H1 (cell line): ENCODE results near the gene PLEKHM1. TPM values are rescaled to one million over a fixed set of nuclear protein-coding genes. Genes with fewer than 3 reads are reported as not detected.

Experiments used
- CTCF ChIA-PET: fragments of 300-600 bp; sonication (Branson Sonifier 250); formaldehyde crosslinking; loops from one replicate; lab custom pipeline; 2021; ENCODE audit not compliant: partially characterized antibody; lab: Charles Lee
- POLR2A ChIA-PET: fragments of 300-600 bp; sonication (Branson Sonifier 250); formaldehyde crosslinking; loops from one replicate; lab custom pipeline; 2021; ENCODE audit warnings: inconsistent platforms; ENCODE audit not compliant: partially characterized antibody; lab: Charles Lee
- DNase-seq, 2 experiments: peaks; one replicate each; pipeline versions ENCODE4 v3.0.0 to v3.0.0-alpha.2; 2010 to 2022; ENCODE audit warnings: low spot score in 2 of 2, low read depth in 1 of 2, mixed read lengths in 1 of 2
- FAIRE-seq: peaks from 2 replicates; lab custom pipeline; 2011; peaks lifted over from hg19 to GRCh38; lab: Jason Lieb, UNC
- H2AFZ ChIP-seq: 2 replicates; pipeline ENCODE4 v1.8.1; 2012; ENCODE audit warnings: low read length, inconsistent platforms
- H2AK5ac ChIP-seq: 2 replicates; pipeline ENCODE4 v1.6.1; 2013; ENCODE audit warnings: low read depth, low read length
- H2BK120ac ChIP-seq: replicated peaks from 2 replicates; pipeline ENCODE3; 2013; ENCODE audit warnings: low read depth, low read length, inconsistent platforms
- H2BK12ac ChIP-seq: 2 replicates; pipeline ENCODE4 v1.6.1; 2013; ENCODE audit warnings: low read depth, low read length
- H2BK15ac ChIP-seq: 2 replicates; pipeline ENCODE4 v1.6.1; 2013; ENCODE audit warnings: low read length
- H2BK20ac ChIP-seq: 2 replicates; pipeline ENCODE4 v1.6.1; 2013; ENCODE audit warnings: low read length
- H2BK5ac ChIP-seq: 2 replicates; pipeline ENCODE4 v1.6.1; 2013; ENCODE audit warnings: low read depth, low read length
- H3K14ac ChIP-seq: 2 replicates; pipeline ENCODE4 v1.6.1; 2013; ENCODE audit warnings: inconsistent platforms; ENCODE audit not compliant: insufficient read length
- H3K18ac ChIP-seq: 2 replicates; pipeline ENCODE4 v1.6.1; 2013; ENCODE audit warnings: low read length; ENCODE audit errors: extremely low read depth
- H3K23ac ChIP-seq: 2 replicates; pipeline ENCODE4 v1.6.1; 2013; ENCODE audit warnings: inconsistent platforms; ENCODE audit not compliant: insufficient read length
- H3K23me2 ChIP-seq: 2 replicates; pipeline ENCODE4 v1.6.1; 2013; ENCODE audit warnings: low read depth, low read length
- H3K27ac ChIP-seq: 2 replicates; pipeline ENCODE4 v1.6.1; 2011; ENCODE audit warnings: low read depth, low read length, inconsistent platforms
- H3K27me3 ChIP-seq, 4 experiments: replicated peaks in 1 of 4; 1 replicate in 1 of 4; 2 replicates in 3 of 4; pipeline versions ENCODE4 v1.6.1 to v1.8.1; 2011 to 2013; ENCODE audit warnings: low read length in 3 of 4, mild to moderate bottlenecking in 3 of 4, inconsistent platforms in 2 of 4, mixed read lengths in 2 of 4, moderate library complexity in 1 of 4; ENCODE audit not compliant: control insufficient read depth in 3 of 4, insufficient read depth in 3 of 4; ENCODE audit errors: extremely low read depth in 1 of 4
- H3K36me3 ChIP-seq, 4 experiments: 2 replicates each; pipeline versions ENCODE4 v1.6.1 to v1.8.1; 2011 to 2013; ENCODE audit warnings: mild to moderate bottlenecking in 4 of 4, low read length in 3 of 4, moderate library complexity in 2 of 4, control low read depth in 1 of 4, inconsistent platforms in 1 of 4; ENCODE audit not compliant: insufficient read depth in 4 of 4, control insufficient read depth in 2 of 4
- H3K4ac ChIP-seq: replicated peaks from 2 replicates; pipeline ENCODE3; 2013; ENCODE audit warnings: low read length, low read depth, mixed read lengths, inconsistent platforms; ENCODE audit not compliant: insufficient read length
- H3K4me1 ChIP-seq, 4 experiments: replicated peaks in 1 of 4; 1 replicate in 1 of 4; 2 replicates in 3 of 4; pipeline versions ENCODE4 v1.6.1 to v1.8.1; 2011 to 2013; ENCODE audit warnings: low read length in 3 of 4, inconsistent platforms in 2 of 4, mixed read lengths in 1 of 4; ENCODE audit not compliant: insufficient read depth in 4 of 4, control insufficient read depth in 3 of 4
- H3K4me2 ChIP-seq, 2 experiments: 2 replicates each; pipeline versions ENCODE4 v1.6.1 to v1.8.1; 2011 to 2013; ENCODE audit warnings: low read depth in 2 of 2, low read length in 2 of 2, control low read depth in 1 of 2, inconsistent platforms in 1 of 2, mild to moderate bottlenecking in 1 of 2; ENCODE audit not compliant: insufficient read depth in 1 of 2
- H3K4me3 ChIP-seq, 4 experiments: fragments of 200-600, 300-600 bp in 1 of 4; sonication (generic), shearing (Covaris generic), sonication (Bioruptor Twin) in 1 of 4; 2 replicates each; pipeline versions ENCODE4 v1.5.1 to v1.8.1; 2011 to 2016; ENCODE audit warnings: low read length in 4 of 4, low read depth in 3 of 4, control low read depth in 2 of 4, inconsistent platforms in 2 of 4, mild to moderate bottlenecking in 2 of 4, mixed read lengths in 1 of 4, moderate library complexity in 1 of 4; ENCODE audit not compliant: insufficient read depth in 2 of 4; ENCODE audit errors: extremely low read depth in 1 of 4
- H3K56ac ChIP-seq: replicated peaks from 2 replicates; pipeline ENCODE3; 2013; ENCODE audit warnings: low read depth, mild to moderate bottlenecking, mixed read lengths, low read length, inconsistent platforms; ENCODE audit not compliant: insufficient read length
- H3K79me1 ChIP-seq: 2 replicates; pipeline ENCODE4 v1.6.1; 2013; ENCODE audit warnings: low read depth, low read length, control low read depth
- H3K79me2 ChIP-seq, 2 experiments: 2 replicates each; pipeline versions ENCODE4 v1.6.1 to v1.8.1; 2012 to 2013; ENCODE audit warnings: low read length in 2 of 2, mild to moderate bottlenecking in 2 of 2, inconsistent platforms in 1 of 2; ENCODE audit not compliant: insufficient read depth in 2 of 2, control insufficient read depth in 1 of 2
- H3K9ac ChIP-seq, 4 experiments: replicated peaks in 1 of 4; 1 replicate in 1 of 4; 2 replicates in 3 of 4; pipeline versions ENCODE4 v1.6.1 to v1.8.1; 2011 to 2013; ENCODE audit warnings: low read depth in 3 of 4, low read length in 3 of 4, control low read depth in 2 of 4, mild to moderate bottlenecking in 2 of 4, moderate library complexity in 2 of 4, inconsistent platforms in 1 of 4; ENCODE audit errors: extremely low read depth in 1 of 4
- H3K9me3 ChIP-seq, 2 experiments: 2 replicates each; pipeline versions ENCODE4 v1.6.1 to v1.8.1; 2012 to 2013; ENCODE audit warnings: mild to moderate bottlenecking in 2 of 2, moderate library complexity in 2 of 2, control low read depth in 1 of 2, inconsistent platforms in 1 of 2, low read depth in 1 of 2, low read length in 1 of 2, mixed read lengths in 1 of 2; ENCODE audit not compliant: insufficient read depth in 2 of 2
- H4K20me1 ChIP-seq, 2 experiments: replicated peaks in 1 of 2; 2 replicates each; pipeline versions ENCODE3 to v1.8.1; 2011 to 2013; ENCODE audit warnings: inconsistent platforms in 2 of 2, low read length in 2 of 2, mild to moderate bottlenecking in 1 of 2; ENCODE audit not compliant: insufficient read depth in 2 of 2, control insufficient read depth in 1 of 2
- H4K5ac ChIP-seq: 2 replicates; pipeline ENCODE4 v1.6.1; 2013; ENCODE audit warnings: low read length, low read depth, mixed read lengths, inconsistent platforms; ENCODE audit not compliant: insufficient read length
- H4K8ac ChIP-seq: 2 replicates; pipeline ENCODE4 v1.8.0; 2013; ENCODE audit warnings: mild to moderate bottlenecking, moderate library complexity, low read length, inconsistent platforms; ENCODE audit not compliant: insufficient read depth; ENCODE audit errors: extremely low read depth
- H4K91ac ChIP-seq: replicated peaks from 2 replicates; pipeline ENCODE3; 2013; ENCODE audit warnings: low read length, mixed read lengths, inconsistent platforms; ENCODE audit not compliant: insufficient read length
- FOSL1 ChIP-seq: IDR thresholded peaks from 2 replicates; pipeline ENCODE4 v1.6.1; 2011; ENCODE audit warnings: mild to moderate bottlenecking, low read depth, low read length, moderate library complexity; ENCODE audit not compliant: insufficient read depth
- HDAC2 ChIP-seq, 2 experiments: fragments of 300-600 bp in 1 of 2; sonication (generic) in 1 of 2; IDR thresholded peaks; 2 replicates each; pipeline ENCODE4 v1.6.1; 2011 to 2012; ENCODE audit warnings: low read depth in 2 of 2, low read length in 2 of 2, mild to moderate bottlenecking in 2 of 2, moderate library complexity in 2 of 2, borderline replicate concordance in 1 of 2, inconsistent platforms in 1 of 2
- NANOG ChIP-seq: IDR thresholded peaks from 2 replicates; pipeline ENCODE4 v1.6.1; 2011; ENCODE audit warnings: low read length, low read depth, mild to moderate bottlenecking, inconsistent platforms; ENCODE audit not compliant: insufficient read depth, poor library complexity, severe bottlenecking
- POLR2AphosphoS5 ChIP-seq: IDR thresholded peaks from 2 replicates; pipeline ENCODE4 v1.6.1; 2011; ENCODE audit warnings: low read depth, low read length
- SIRT6 ChIP-seq: IDR thresholded peaks from one replicate; pipeline ENCODE4 v1.7.1; 2012; ENCODE audit warnings: low read length, inconsistent platforms
- SP4 ChIP-seq: IDR thresholded peaks from 2 replicates; pipeline ENCODE4 v1.6.1; 2012; ENCODE audit warnings: low read length, inconsistent platforms
- ZNF274 ChIP-seq: IDR thresholded peaks from 2 replicates; pipeline ENCODE4 v1.7.0; 2012; ENCODE audit warnings: low read length, borderline replicate concordance; ENCODE audit errors: extremely low read depth
- WGBS, 2 experiments: shearing (Covaris generic) in 1 of 2; methylation state at CpG; one replicate each; pipeline versions ENCODE4 v1.1.6 to v1.1.7; 2013 to 2015; ENCODE audit warnings: low lambda C conversion rate in 2 of 2, mixed read lengths in 2 of 2, inconsistent platforms in 1 of 2, low coverage in 1 of 2, missing lambda C conversion rate in 1 of 2; ENCODE audit not compliant: insufficient replicate concordance in 2 of 2, insufficient coverage in 1 of 2, insufficient read length in 1 of 2; ENCODE audit errors: extremely low coverage in 1 of 2, missing lambda C conversion rate in 1 of 2; 5-methylcytosine and 5-hydroxymethylcytosine counted together
- polyA plus RNA-seq, 7 experiments: library from polyadenylated mRNA; depleted of rRNA in 3 of 7; stranded (reverse) in 5 of 7; unstranded in 2 of 7; fragments of >200 nt in 5 of 7; fragments of 200-250 nt in 2 of 7; gene quantifications; 1 replicate in 5 of 7; 2 replicates in 1 of 7; 4 replicates in 1 of 7; pipeline versions ENCODE4 v1.2.1 to v1.2.3, GENCODE V29; 2011 to 2013; ENCODE audit warnings: missing spikeins in 2 of 7, mixed read lengths in 2 of 7
- total RNA-seq: library from RNA; stranded (reverse); fragmentation: NEBNext Ultra II Directional; extraction: Animal tissue kit (Norgen Biotek cat#: 25700); gene quantifications from 2 replicates; pipeline ENCODE4 v1.2.1, GENCODE V29; 2021

The PLEKHM1 gene
- total and polyA plus RNA-seq, 2 of the 8 experiments (the other 6 are each of a cell fraction or from before 2014, with no cell fraction given) = 7.6 to 17.9 TPM

- Histone ChIP-seq H3K4me2 (peak overlapping the region; percentile 51 to 57), H3K23ac (no peak overlapping the region), H2BK12ac (no peak overlapping the region), H2BK20ac (no peak overlapping the region), H2BK15ac (0 out of 2 replicates have a peak overlapping the region, but pooled peaks have one; percentile 61), H3K56ac (no peak overlapping the region), H2BK5ac (no peak overlapping the region; the same call in 1 of the 2 replicates), H3K9me3 (no peaks in the 10 kb centered on the region), H3K79me1 (no peaks in the 10 kb centered on the region), H3K79me2 (peaks cover 0 to 5% of the 10 kb centered on the region in 2 experiments; a peak in 1 of 4 replicates), H2BK120ac (no peak overlapping the region), H4K5ac (no peak overlapping the region), H3K18ac (no peak overlapping the region), H3K4ac (no peak overlapping the region), H3K23me2 (peaks cover 4% of the 10 kb centered on the region; the same call in 1 of the 2 replicates), H4K8ac (no peak overlapping the region), H2AK5ac (no peak overlapping the region), H3K27me3 (peaks cover 6 to 13% (median 9%) of the 10 kb centered on the region in 4 experiments), H3K36me3 (no peaks in the 10 kb centered on the region), H3K9ac (no peak overlapping the region), H3K14ac (no peak overlapping the region), H3K4me1 (peaks cover 2 to 22% (median 14%) of the 10 kb centered on the region in 4 experiments), H4K91ac (no peak overlapping the region), H4K20me1 (no peaks in the 10 kb centered on the region), H2AFZ (no peak overlapping the region), H3K27ac (no peak overlapping the region), H3K4me3 (peak overlapping the region in 1 of 4 experiments; percentile 29; a peak in 1 of 8 replicates)
- DNase-seq = no peak
- FAIRE-seq = no peak
- TF ChIP-seq NANOG = no peak
- no peak for TF ChIP-seq HDAC2 (IDR thresholded peaks at IDR 0.05; ENCODE audit: borderline replicate concordance in 1 of 2, low read depth in 2 of 2, low read length in 2 of 2)
- TF ChIP-seq SIRT6 = no peak
- no peak for TF ChIP-seq FOSL1
- TF ChIP-seq ZNF274 = no peak
- TF ChIP-seq POLR2AphosphoS5 = no peak
- TF ChIP-seq SP4 = no peak
- 90% methylated on average over 1 of the region's 1 CpG; no CpG with 5 or more reads in 1 of the 2 experiments for WGBS, 2 experiments
- CTCF ChIA-PET = interaction anchor here (1.0 to 12.6 kb wide), 5 partner anchors 12 to 179 kb away, joined by 3 to 331 read pairs (median 4); no protein-coding TSS in a partner anchor
- POLR2A ChIA-PET = interaction anchor here (1.2 to 4.9 kb wide), 5 partner anchors 9 to 275 kb away, joined by 3 to 25 read pairs (median 3); partner anchors contain the start of genes ARHGAP27 and HEXIM1
These were observed 66.6 kb downstream of the PLEKHM1 start for GRCh38 chr17:45423975-45424335.
